Glomerular visceral epithelial cell (primary cell): ENCODE data around the gene DCTN1.
"Not testable (repeated sequence)": the region's sequence is repeated elsewhere in the genome, so short reads cannot be mapped to it uniquely, and the experiment has no call there.

Source experiments
- DNase-seq: peaks from one replicate; pipeline ENCODE4 v3.0.0-alpha.2; 2016; ENCODE audit errors: extremely low spot score

The DCTN1 gene

DNA sequence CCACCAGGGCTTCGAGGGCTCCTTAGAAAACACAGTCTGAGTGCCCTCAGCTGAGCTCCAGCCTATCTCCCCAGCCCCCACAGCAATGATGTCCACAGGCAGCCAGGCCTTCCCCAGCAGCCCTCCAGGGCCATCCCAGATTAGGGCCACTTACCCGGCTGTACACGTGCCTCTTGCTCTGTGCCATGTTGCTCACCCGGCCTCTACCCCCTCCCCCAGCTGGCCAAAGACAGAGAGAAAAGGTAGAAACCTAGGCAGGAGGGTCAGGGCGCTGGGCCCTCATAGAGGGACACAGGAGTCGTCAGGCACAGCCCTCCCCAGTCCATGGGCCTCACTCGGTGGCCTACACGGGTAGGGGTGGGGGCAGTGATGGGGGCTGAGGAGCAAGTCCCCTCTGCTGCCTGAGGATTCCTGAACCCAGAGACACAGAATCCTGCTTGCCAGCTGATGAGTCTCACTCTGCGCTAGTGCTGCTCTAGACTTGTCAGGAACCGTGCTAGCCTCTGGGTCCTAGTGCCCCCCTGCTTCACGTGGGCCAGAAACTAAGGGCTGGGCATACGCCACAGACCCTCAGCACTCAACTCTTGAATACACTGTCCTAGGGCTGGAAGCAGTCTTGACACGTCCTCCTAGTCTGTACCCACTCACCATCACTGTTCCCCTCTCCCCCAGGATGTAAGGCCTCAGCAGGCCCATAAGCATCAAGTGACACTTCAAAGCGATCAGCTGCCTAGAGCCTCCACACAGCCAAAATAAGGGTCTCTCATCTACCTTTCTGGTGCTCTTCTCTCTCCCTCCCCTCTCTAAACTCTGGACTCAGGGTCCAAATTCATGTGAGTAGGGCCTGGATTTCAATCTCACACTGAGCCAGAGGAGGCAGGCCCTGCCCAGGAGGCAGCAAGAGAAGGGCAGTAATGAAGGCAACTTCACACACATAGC lies at the start of gene DCTN1:
TSS of gene DCTN1 (minus strand) at position 461 of the 939 bp plus-strand sequence. CDS start at position 187, 274 bp downstream.
- peak; percentile 39 for DNase-seq

DNA sequence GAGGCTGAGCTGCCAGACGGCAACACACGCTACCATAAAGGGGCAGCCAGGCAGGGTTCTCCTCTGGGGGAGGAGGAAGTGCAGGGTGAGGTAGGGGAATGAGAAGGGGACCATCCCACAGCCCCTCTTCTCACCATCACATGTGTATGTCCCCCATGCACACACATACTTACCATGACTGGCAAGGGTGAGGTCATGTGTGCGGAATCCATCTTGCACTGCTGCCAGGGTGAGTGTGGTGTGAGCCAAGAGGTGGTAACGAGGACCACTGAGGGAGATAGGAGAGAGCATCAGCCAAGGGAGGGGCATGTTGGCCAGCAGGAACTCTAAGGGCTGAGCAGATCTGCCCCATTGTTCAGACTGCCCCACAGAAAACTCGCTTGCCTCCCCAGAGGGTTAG lies 48.6 kb upstream of the DCTN1 start:
- DNase-seq: no peak

DNA sequence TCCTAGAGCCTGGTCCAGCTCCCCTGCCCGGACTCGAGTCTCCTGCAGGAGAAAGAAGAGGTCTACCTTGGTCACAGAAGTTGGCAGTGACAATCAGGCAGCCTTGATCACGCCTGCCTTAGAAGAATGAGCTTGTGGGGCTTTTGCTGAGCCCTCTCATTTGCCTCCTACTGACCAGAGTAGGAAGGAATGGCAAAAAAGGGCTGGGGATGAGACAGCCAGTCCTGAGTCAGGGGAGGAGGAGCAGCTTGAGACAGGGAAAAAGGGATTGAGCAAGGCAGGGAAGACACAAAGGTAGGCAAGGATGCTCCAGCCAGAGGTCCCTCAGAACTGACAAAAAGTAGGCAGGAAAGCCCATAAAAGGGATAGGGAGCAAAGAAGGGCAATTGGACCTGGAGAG lies 47.4 kb upstream of the DCTN1 start:
- DNase-seq: no peak

DNA sequence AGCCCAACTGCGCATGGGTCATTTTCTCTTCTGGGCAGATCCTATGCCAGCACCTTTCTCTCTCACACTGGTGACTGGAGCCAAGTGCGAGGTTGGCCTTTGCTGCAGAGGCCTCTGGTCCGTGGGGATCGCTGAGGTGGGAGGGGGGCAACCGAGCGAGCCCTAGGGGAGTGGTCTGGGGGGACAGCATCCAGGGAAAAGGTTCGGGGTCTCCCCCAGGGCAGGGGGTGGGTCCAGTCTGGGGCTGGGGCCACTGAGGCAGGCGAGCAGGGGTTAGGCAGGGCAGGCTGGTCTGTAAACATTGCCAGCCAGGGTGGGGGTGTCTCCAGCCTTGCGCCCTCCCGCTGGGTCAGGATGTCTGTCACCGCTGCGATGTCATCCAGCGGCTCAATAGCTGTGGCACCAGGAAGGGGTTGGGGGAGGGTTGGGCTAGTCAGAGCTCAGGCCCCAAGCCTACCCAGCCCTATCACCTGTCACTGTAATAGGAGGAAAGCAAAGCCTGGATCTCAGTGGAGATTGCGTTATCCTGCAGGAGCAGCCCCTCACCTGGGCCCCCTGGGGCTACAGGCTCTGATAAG lies 46.2 kb upstream of the DCTN1 start:
- no peak for DNase-seq

DNA sequence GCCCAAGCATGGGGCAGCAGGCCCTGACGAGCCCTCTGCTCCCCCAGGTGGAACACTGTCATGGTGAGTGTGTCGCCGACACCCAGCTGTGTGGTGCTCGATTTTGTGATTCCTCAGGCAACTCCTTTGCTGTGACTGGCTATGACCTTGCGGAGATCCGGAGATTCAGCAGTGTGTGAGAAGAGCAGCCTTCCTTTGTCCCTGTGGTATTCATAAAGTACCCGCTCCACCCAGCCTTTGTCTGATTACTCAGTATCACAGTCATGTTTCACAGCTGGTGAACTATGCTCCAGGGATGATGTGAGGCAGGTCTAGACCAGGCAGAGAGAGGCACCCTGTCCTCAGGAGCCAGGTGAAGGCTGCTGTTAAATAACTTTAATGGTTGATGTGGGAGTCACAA lies 45.4 kb upstream of the DCTN1 start:
- DNase-seq: no peak

DNA sequence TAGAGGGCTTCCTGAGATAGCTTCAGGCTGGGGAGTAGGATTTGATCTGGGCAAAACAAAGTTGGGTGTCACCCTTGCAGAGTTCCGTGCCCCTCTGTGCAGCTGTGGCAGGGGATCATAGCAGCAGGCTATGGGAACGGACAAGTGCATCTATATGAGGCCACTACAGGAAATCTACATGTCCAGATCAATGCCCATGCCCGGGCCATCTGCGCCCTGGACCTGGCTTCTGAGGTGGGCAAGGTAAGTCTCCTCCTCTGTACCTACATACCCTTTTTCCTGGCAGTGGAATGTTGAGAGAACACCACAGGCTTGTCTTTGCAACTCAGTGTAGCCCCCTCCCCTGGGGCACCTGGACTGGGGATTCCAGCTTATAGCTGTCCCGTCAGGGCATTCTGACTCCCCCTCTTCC lies 44.9 kb upstream of the DCTN1 start:
- DNase-seq: no peak

DNA sequence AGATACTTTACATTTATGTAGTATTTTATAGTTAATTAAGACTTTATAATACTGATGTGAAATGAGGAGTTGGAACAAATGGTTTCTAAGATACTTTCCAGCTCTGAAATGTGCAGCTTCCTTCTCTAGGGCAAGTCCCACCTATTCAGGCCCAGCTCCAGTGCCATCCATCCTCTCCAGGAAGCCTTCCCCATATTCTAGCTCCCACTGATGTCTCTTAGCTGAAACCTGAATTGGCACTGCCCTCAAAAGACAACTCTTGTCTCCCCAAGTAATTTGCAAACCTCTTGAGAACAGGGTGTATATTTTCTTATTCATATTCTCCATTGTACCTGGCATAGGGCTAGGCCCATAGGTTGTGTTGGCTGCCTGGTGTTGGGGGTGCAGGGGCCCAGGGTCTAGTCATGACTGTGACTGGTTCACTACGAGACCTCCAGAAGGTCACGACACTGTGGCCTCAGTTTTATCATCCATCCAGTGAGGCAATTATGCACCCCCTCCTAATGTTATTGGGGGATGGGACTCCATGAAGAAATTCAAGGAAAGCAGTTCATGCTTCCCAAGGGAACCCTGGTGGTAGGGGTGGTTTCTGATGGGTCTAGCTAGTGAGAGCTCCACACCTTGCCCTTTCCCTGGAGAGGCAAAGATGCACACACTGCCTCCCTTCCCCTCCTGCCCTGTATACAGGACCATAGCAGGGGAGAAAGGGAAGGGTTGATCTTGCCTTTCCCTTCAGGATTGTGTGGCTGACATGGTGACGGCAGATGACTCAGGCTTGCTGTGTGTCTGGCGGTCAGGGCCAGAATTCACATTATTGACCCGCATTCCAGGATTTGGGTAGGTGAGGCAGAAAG lies 44.3 kb upstream of the DCTN1 start:
- no peak for DNase-seq

DNA sequence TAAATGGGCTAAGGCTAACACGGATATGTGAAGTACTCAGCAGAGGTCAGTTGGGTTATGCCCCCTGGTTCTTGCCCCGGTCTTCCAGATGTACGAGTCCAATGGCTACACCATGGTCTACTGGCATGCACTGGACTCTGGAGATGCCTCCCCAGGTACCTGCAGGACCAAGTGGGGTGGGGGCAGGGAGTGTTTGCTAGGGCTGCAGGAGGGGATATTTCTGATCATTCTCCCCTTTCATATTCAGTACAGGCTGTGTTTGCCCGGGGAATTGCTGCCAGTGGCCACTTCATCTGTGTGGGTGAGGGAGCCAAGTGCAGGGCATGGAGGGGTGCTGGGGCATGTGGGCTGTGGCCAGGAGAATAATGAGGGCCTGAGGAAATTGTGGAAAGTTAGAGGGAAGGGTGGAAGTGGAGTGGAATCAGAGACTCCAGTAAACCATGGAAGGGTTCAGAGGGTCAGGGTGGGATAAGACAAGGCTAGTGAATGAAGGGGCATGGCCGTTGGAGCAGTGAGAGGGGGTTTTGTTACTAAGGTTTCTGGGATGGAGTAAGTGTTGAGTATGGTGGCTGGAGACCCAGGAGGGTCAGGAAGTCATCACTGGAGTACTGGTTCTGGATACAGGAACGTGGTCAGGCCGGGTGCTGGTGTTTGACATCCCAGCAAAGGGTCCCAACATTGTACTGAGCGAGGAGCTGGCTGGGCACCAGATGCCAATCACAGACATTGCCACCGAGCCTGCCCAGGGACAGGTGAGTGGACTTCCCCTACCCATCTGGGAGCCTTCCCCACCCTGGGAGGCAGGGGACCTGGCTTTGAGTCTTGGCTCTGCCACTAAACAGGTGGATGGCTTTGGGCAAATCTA lies 43.4 kb upstream of the DCTN1 start:
- DNase-seq: no peak

DNA sequence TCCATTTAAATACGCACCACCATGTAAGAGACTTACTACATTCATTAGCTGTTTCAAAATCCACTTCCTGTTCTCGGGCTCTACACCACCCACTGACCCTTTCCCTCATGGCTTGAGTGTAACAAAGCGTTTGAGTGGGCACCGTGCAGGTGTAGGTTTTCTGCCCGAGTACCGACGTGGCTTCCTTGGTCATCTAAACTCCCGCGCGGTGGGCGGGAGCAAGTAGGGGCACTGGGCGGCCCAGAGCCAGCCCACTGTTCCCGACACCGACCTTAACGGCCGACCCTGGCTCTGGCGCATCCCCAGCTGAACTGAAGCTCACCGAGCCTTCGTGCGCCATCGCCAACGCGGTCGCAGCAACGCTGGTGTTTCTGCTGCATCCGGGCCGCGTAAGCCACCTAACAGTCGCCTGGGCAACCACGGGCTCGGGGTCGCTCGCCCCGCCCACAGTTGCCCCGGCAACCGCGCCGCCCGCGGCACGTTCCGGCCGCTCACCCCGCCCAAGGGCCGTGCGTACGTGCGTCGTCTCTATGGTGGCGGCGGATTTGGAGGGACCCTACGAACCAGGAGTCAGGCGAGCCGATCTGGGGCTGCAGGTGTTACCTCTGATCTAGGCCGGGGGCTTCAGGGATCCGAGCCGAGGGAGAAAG lies 41.2 kb upstream of the DCTN1 start, which contains the start of the genes C2orf81 and WDR54:
TSS of gene C2orf81 (minus strand) at position 399 of the 650 bp plus-strand sequence. CDS start at position 340, 59 bp downstream.
TSS of gene WDR54 (plus strand) at position 510 of the 650 bp plus-strand sequence. CDS start 424 bp downstream, outside the sequence.
- DNase-seq: peak; percentile 89

DNA sequence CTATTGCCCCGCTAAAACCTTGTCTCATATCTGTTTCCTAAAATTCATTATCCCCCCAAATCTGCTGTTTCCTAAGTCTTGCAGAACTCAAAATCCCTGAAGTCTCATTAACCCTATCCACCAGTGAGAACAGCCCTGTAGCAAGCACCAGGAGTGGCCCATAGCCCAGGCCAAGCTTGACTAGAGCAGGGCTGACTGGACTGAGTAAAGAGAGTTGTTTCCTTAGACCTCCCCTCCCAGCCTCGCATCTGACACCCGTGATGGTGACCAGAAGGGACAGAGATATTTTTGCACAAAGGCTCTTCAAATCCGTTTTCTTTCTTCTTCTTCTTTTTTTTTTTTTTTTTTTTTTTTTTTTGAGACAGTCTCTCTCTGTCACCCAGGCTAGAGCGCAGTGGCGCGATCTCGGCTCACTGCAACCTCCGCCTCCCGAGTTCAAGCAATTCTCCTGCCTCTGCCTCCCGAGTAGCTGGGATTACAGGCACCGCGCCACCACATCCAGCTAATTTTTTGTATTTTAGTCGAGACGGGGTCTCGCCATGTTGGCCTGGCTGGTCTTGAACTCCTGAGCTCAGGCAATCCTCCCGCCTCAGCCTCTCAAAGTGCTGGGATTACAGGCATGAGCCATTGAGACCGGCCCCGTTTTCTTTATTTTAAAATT lies 40.5 kb upstream of the DCTN1 start:
- DNase-seq: not testable (repeated sequence)

DNA sequence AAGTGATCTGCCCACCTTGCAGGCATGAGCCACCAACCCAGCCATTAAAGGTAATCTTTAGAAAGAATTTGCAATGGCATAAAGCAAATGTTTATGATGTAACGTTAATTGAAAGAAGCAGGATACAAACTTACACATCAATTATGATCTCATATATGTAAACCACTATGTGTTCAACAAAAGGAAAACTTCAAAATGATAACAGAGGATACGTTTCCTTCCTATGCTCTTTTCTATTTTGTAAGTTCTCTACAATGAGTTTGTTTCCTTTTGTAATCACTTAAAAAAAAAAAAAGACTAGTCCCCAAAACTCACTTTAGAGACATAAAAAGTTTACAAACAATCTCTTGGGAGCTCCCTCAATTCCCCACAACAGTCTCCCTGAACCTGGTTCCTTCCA lies 39.9 kb upstream of the DCTN1 start:
- no peak for DNase-seq

DNA sequence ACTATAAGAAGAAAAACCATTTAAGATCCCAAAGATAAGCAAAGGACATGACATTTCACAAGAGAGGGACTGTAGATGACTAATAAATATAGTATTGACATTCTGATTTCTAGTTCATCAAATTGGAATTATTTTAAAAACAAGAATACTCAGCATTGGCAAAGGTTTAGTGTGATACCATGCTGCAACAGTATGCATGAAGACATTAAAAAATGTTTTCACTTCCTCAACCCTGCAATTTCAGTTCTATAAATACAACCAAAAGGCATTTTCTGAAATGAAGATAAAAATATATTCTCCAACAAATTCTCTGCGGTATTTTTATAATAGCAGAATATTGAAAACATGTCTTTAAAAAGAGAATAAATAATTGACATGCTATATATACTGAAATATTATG lies 39.2 kb upstream of the DCTN1 start:
- no peak for DNase-seq

DNA sequence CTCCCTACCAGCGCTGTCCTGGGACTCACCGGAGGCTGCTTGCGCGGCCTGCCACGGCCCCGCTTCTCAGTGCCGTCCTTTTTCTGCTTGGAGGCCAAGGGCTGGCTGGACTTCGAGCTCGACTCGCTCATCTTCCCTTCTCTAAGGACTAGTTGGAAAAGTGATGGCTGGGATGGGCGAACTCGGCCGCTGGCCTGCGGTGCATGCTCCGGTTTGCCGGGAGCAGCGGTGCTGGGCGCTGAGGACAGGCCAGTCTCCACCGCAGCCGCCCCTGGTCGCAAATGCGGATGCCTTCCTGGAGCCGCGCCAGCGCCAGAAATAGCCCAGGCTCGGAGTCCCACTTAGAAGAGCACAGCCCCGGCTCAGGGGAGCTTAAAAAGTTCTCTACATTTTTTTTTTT lies 38.2 kb upstream of the DCTN1 start:
- no peak for DNase-seq

DNA sequence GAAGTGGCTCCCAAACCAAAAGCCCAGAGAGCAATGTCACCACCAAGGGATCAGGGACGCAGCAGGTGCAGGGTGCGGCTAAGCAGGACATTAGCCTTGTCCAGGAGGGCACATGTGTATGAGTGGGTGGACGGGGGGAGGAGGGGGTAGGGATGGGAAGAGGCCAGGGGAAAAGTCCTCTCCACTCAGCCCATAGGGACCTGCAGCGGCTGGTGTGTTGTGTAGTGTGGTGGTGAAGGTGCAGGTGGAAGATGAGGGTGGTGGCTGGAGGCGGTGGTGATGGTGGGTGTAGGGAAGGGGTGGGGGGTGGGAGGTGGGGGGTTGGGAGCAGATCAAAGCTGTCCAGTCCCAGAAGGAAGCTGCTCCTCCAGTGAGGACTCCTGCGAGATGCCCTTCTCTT lies 37.7 kb upstream of the DCTN1 start:
- DNase-seq: no peak

DNA sequence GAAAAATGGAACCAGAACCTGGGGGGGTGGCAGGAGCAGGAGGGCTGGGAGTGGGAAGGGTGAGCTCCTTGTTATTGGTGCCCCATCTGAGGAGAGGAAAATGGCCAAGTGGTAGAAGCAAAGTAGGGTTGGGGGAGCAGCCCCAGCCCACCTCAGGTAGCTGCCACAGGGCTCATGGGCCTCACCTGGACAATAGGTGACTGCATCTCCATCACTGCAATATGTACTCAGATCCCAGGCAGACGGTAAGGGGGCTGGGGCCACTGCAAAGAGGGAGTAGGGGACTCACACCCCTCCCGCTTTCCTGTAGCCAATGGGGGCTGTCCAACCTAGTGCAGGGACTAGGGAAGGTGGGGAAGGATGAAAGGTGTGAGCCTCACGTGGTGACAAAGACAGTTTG lies 37.1 kb upstream of the DCTN1 start:
- no peak for DNase-seq

DNA sequence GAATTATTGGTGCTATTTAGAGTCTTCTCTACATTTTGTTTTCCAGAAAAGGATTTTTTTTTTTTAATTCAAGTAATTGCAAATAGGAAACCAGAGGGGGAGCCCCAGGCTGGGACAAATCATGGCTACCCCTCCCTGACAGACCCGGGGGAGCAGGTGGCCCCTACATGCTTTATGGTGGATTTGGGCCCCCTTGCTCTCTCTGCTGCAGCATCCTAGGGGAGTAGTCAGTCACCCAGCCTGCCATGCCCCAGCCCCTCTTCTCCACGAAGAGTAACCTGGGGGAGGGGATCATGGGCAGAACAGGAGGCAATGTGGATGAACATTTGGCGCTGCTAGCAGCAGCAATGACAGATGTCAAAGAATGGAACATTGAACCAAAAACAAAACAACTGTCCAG lies 36.7 kb upstream of the DCTN1 start:
- DNase-seq: no peak

DNA sequence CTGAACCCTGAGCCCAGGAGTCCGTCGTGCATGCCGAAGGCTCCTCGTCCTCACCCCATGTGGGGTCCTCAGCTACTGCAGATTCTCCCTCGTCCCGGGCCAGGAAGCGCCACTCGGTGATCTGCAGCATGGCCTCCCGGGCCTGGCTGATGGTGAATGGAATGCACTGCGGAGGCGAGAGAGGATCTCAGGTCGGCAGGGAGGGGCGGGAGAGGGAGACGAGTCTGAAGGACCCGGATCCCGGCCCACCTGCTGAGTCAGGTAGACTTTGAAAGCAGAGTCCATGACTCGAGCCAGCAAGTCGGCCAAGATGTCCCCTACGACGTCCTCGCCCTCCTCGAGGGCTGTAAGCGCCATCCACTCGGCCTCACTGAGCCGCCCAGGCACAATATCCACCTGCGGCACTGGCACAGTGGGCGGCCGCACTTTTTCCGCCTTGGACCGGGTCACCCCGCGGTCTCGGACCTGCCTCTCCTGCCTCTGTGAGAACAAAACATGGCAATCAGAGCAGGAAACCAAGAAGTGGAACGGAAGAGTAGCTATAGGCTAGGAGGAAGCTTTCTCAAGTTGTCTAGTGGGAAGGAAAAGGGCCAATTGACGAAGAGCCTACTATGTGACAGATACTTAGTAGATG lies 35.8 kb upstream of the DCTN1 start:
- no peak for DNase-seq

DNA sequence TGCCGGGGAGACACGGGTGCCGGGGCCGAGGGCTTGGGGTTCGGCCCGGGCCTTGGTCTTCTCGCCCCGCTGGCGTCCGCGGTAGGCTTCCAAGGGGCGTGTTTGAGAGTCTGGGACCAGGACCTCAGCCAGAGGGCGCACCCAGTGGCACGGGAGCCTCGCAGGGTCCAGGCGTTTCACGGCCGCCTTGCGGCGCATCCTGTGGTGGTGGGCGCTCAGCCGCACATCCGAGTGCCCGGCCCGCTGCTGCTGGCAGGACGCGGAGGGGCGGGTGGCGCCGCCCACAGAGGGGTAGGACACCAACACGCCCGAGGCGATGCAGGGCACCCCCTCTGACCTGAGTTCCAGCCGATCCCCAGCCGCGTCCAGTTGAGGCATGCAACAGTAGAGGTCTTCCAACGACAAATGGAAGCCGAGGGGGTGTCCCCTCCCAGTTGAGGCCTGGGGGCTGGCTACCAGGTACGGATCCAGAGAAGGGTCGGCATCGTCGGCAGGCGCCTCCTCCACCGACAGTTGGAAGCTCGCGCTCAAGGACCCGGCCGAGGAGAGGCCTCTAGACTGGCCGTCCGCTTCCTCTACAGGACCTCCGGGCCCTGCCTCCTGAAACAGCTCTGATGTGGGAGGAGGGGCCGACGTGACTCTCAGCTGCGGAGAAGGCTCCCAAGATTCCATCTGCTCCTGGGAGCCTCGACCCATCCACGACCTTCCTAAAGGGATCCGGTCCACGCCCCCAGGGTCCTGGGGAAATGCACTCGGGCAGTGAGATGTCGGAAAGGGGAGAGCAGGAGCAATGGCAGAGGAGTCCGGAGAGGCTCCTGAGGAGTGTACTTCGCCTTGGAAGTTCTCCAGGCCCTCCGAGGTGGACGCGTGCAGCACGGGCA lies 35.0 kb upstream of the DCTN1 start:
- DNase-seq: no peak

DNA sequence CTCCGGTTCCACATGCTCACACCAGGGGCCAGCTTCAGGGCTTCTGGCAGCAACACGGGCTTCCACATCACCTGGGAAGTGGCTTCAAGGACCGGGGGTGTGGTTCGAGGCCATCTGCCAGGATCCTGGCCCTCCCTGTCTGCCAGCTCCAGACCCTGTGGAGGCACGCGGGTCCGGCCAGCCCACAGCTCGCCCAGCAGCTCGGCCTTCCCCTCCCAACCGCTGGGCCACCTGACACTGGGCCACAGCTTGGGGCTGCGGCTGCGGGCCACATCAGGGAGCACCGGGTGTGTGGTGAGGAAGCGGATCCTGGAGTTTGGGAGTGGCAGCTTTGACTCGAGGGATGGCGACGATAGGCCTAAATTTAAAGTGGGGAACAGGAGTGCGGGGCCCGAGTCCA lies 34.3 kb upstream of the DCTN1 start:
- no peak for DNase-seq
